GM12875 (cell line): ENCODE results near the gene EP400.

Experiments
- H3K4me3 ChIP-seq: one replicate; pipeline ENCODE4 v1.5.1; 2011; ENCODE audit warnings: low read depth, low read length, control low read depth
- TF ChIP-seq, protein P1 (sequence below): IDR thresholded peaks from 2 replicates; pipeline ENCODE4 v1.5.1; 2011; ENCODE audit warnings: low read depth, mild to moderate bottlenecking, control low read depth, inconsistent platforms, low read length, moderate library complexity, borderline replicate concordance; ENCODE audit not compliant: insufficient read depth

The EP400 gene

DNA sequence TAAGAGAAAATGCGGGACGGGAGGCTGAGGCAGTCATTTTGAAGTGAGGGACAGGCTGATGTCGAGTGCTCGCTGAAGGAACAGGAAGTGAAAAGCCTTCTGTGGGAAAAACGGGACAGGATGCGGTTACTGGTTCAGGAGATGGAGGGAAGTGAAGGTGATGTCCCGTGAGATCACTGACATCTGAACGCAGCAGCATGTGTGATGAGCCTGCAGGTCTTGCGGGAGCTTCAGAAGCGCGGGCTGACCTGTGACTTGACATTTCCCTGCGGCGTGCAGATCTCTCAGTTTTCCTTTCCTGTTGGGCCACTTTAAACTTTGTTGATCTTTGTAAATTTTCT lies 116.6 kb downstream of the EP400 start:
- H3K4me3 ChIP-seq, result no peak overlapping the region

DNA sequence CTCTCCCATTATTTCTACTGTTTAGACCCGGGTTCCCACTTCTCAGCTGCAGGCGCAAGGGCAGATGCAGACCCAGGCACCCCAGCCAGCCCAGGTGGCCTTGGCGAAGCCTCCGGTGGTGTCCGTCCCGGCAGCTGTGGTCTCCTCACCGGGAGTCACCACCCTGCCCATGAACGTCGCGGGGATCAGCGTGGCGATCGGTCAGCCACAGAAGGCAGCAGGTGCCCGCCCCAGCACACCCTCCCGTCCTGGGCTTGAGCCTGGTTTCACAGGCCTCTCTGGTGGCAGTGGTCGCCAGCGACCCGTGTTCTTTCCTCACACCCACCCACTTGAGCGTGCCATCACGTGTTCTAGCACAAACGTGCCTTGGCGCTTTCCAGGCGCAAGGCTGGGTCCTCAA lies 117.0 kb downstream of the EP400 start:
- H3K4me3 ChIP-seq, result no peak overlapping the region
- TF ChIP-seq, protein P1, sequence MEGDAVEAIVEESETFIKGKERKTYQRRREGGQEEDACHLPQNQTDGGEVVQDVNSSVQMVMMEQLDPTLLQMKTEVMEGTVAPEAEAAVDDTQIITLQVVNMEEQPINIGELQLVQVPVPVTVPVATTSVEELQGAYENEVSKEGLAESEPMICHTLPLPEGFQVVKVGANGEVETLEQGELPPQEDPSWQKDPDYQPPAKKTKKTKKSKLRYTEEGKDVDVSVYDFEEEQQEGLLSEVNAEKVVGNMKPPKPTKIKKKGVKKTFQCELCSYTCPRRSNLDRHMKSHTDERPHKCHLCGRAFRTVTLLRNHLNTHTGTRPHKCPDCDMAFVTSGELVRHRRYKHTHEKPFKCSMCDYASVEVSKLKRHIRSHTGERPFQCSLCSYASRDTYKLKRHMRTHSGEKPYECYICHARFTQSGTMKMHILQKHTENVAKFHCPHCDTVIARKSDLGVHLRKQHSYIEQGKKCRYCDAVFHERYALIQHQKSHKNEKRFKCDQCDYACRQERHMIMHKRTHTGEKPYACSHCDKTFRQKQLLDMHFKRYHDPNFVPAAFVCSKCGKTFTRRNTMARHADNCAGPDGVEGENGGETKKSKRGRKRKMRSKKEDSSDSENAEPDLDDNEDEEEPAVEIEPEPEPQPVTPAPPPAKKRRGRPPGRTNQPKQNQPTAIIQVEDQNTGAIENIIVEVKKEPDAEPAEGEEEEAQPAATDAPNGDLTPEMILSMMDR, result no peak

More for the DNA sequence above, 116.6 kb downstream of the EP400 start:
- TF ChIP-seq, protein P1, result no peak

DNA sequence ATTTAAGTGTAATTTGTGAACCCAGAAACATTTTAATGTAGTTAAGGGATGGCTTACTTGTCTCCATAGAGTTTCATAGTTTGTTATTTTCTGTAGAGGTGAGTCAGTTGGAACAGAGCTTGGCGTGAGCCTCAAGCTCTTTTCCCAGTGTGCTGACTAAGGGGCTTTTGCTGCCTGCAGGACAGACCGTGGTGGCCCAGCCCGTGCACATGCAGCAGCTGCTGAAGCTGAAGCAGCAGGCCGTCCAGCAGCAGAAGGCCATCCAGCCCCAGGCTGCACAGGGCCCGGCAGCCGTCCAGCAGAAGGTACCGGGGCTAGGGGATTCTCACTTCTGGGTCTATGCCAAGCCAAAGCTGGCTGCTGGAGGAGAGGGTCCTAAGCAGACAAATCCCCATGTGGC lies 117.4 kb downstream of the EP400 start:
- H3K4me3 ChIP-seq, result no peak overlapping the region
- TF ChIP-seq, protein P1, result no peak

DNA sequence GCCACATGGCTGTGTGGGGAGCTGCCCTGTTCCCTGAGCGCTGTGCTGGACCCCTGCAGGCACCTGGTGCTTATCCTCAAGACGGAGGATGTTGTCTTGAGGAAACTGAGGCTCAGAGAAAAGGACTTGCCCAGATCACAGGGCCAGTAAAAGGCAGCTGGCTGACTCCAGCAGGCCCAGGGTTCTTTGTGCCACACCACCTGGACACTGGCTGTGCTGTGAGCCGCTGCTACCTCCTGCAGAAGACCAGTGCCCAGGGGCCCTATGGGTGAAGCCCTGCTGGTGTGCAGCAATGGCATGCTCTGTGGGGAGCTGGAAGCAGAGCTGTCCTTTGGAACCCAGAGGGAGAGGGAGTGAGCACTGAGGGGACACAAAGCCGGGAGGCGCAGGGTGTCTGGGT lies 118.5 kb downstream of the EP400 start:
- no peak overlapping the region for H3K4me3 ChIP-seq
- TF ChIP-seq, protein P1, result no peak

DNA sequence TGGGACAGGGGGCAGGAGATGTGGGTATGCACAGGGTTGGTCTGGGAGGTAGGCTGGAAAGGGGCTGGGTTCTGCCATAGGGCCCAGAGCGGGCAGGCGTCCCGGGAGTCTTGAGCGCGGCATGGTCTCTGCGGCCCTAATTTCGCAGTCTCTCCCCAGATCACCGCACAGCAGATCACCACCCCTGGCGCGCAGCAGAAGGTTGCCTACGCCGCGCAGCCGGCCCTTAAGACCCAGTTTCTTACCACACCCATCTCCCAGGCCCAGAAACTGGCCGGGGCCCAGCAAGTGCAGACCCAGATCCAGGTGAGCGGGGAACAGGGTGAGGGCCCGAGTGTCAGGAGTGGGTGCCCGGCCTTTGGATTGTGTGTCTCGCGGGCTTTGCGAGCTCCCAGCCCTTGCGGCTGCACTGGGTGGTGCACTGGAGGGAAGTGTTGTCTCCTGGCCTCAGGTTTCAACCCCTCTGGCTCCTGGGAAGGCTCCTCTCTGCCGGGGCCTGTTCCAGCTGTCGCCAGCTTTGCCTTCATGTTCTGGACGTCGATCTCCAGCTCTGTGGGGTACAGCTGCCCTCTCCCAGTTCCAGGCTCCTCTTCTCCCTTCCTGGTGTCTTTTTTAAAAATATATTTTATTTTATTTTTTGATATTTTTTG lies 119.7 kb downstream of the EP400 start:
- TF ChIP-seq, protein P1, result no peak

DNA sequence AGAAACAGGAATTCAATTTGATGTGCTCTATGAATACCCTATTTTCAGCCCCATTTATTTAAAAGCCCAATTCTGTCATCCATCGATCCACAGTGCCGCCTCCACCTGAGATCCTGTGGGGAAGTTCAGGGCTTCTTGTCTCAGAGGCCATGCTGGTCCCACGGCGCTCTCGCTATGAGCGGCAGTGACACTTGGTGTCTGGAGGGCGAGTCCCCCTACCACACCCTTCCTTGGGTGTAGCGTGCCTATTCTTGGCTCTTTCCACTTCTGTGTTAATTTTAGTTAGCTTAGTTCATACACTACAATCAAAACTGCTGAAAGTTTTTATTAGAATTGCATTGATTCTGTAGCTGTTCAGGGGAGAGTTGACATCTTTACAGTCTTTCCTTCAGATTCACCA lies 120.6 kb downstream of the EP400 start:
- TF ChIP-seq, protein P1, result no peak
- H3K4me3 ChIP-seq, result no peak overlapping the region

More for the DNA sequence above, 119.7 kb downstream of the EP400 start:
- H3K4me3 ChIP-seq, result no peak overlapping the region

DNA sequence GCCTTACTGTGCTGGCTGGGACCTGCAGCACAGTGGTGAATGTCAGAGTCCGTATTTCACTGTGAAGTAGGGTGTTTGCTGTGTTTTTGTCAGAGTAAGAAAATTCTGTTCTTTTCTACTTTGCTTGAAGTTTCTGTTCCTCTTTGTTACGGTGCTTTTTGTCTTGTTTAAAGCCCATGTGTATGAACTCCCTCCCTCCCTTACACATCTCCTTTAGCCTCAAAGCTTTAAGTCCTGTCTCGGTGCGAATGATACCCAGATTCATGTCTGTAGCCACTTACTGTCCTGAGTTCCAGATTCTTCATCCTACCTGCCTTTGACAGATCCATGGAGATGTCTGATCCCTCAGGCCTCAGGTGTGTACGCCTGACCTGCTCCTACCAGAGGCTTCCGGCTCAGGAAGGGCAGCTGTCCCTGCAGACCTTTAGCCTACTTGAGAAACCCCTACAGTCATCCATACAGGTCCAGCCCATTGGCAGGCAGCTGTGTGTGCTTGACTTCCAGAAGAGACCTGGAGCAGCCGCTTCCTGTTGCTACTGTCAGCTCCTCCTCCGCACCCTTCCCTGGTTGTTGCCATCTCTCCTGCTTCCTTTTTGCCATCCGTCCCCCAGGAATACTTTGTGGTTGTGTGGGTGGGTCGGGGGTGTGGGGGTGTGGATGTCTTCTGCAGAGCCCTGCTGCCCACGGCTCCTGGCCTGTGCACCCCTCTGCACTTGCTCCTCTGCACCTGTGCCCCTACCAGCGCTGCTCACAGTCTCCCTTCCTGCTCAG lies 121.5 kb downstream of the EP400 start:
- H3K4me3 ChIP-seq, result peak overlapping the region; percentile 39
- TF ChIP-seq, protein P1, result no peak
